ENCODE data around the gene GPR119. TPM values are rescaled to one million over a fixed set of nuclear protein-coding genes. Genes with fewer than 3 reads are reported as not detected.
"Not testable (repeated sequence)": the region's sequence is repeated elsewhere in the genome, so short reads cannot be mapped to it uniquely, and the experiment has no call there.

The GPR119 gene
- polyA plus RNA-seq (2014; cell fraction: cytosol; rRNA removed): 0.99 TPM in 1 of 2 replicates, not detected in the other
- polyA plus RNA-seq (2014; cell fraction: nucleus; rRNA removed): not detected in 2 replicates

DNA sequence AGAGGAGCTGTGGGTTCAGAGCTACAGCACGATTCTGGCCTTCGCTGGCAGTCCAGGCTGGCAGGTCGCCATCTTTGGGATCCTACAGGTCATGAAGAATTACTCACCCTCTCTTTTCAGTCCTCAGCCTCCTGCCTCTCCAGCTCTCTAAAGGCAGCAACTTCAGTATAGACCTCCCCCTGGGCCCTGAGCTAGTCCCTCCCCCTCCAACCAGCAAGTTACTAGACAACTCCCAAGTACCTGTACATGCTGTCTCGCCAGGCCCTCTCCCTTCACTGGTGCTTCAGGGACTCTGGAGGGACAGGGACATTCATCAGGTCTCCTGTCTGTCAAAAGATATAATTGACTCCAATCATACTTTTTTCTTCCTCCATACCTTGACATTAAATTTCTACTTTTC lies at the start of gene GPR119:
Gene GPR119, minus strand, starts transcription at position 155 of the 400 bp plus-strand sequence. CDS start 227 bp downstream, outside the sequence.
- DNase-seq (ENCODE audit: low spot score): no peak

DNA sequence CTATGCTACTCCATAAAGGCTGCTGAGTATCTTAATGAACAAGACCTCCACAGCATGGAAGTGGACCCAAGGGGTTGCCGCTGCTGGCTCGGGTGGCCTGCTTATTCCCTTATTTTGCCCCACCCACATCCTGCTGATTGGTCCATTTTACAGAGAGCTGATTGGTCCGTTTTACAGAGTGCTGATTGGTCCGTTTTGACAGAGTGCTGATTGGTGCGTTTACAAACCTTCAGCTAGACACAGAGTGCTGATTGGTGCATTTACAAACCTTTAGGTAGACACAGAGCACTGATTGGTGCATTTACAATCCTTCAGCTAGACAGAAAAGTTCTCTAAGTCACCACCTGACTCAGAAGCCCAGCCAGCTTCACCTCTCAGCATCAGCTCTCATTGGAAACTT lies 43.8 kb upstream of the GPR119 start:
- DNase-seq (ENCODE audit: low spot score): not testable (repeated sequence)

DNA sequence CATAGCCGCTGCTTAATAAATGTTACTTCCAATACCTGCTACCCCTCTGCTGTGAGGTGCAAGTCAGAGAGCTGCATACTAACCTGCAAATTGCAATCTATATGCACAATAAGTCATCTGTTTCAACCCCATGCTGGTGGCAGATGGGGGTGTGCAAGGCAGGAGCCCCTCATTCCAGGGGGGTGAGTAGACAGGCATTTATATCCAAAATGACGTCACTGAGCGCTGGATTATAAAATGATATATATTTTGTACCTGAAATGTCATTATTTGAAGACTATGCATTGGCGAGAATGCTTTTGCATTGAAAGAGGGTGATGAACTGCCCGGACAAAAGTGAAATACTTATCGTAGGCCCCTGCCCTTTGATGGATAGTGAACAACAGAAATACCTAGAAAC lies 41.1 kb upstream of the GPR119 start:
- DNase-seq (ENCODE audit: low spot score): no peak

DNA sequence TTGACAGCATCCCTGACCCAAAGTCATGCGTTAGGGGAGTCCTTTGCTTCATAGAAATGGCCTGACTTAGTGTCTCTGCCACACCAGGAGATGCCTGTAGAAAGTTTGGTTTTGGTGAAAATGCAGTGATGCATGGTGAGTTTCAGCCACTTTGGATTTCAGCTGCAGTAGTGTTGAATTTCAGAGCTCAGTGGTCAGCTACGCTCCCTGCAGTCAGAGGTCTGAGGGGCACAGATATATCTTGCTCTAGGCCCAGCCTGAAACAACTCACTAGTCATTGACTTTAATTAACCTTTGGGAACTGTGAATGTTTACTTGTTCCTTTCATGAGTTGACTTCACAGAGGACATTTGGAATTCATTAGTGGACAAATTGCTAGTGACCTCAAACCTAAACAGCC lies 33.8 kb upstream of the GPR119 start:
- no peak for DNase-seq (ENCODE audit: low spot score)

DNA sequence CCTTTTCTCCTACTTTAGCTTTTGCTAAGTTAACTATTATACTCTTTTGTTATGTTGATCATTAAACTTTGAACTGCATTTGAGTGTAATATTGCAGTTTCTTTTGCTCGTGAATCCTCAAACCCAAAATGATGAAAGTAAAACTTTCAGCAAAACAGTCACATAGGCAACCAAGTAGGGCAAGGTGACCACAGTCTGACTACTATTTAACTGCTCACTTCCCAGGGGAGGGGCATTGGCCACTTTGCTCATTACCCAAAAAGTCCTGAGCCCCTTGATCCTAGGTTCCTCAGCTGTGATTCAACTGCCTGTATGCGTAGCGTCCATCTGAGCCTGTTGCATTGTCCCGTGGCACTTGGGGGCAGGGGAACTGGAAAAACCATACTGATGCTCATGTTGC lies 33.3 kb upstream of the GPR119 start:
- DNase-seq (ENCODE audit: low spot score): no peak

DNA sequence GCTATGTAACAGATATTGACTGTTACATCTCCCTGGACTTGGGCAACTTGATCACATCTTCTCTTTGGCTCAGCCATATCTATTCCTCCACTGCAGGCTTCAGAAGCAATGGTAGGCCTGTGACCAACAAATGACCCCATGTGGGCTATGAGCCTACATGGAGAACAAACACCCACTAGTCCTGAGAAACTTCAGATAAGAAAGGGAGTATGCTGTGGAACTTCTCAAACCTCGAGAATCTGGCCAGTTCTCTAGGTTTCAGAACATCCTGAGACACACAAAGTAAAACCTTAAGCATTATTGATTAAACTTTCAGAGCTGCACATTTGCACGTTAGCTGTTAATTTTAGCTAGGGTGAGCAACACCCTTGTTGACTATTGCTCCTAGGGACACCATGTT lies 32.6 kb upstream of the GPR119 start:
- no peak for DNase-seq (ENCODE audit: low spot score)

DNA sequence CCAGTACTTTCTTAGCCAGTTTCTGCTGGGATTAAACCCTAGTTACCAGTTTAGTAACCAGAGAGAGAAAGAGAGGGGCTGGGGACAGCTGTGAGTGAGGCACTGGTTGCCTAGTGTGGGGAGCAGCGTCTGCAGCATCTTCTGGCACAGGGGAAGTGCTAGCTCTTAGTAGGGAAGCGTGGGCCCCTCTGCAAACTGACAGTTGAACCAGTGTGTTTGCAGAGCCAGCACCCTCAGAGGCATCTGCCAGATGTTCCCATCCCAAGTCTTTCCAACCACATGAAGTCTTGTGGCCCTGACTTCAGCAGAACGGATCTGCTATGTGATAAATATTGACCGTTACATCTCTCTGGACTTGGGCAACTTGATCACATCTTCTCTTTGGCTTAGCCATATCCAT lies 31.3 kb upstream of the GPR119 start:
- no peak for DNase-seq (ENCODE audit: low spot score)

DNA sequence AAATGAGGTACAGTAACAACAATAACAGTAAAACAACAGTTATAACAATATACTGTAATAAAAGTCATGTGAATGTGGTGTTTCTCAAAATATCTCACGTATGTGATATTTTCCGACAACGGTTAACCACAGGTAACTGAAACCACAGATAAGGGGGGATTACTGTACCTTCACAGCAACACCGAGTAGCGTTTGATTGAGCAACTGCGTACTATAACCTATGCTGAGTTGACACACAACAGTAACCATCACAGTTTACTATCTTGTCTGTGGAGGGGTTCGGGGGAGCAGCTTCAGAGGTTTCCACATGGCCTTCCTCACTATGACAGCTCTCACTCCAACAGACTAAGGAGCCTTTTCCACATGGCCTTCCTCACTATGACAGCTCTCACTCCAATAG lies 29.7 kb upstream of the GPR119 start:
- no peak for DNase-seq (ENCODE audit: low spot score)

DNA sequence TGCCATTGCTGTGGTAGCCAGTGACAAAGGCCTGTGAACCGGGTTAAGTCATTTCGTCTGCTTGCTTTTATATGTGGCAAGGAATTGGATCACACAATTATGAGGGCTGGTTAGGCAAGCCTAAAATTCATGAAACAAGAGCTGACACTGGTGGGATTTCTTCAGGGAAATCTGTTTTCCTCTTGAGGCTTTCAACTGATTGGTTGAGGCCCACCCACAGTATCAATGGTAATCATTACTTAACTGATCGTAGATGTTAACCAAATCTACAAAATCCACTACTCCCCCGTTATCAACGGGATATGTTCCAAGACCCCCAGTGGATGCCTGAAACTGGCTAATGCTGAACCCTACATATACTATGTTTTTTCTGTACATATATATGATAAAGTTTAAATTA lies 29.3 kb upstream of the GPR119 start:
- no peak for DNase-seq (ENCODE audit: low spot score)

DNA sequence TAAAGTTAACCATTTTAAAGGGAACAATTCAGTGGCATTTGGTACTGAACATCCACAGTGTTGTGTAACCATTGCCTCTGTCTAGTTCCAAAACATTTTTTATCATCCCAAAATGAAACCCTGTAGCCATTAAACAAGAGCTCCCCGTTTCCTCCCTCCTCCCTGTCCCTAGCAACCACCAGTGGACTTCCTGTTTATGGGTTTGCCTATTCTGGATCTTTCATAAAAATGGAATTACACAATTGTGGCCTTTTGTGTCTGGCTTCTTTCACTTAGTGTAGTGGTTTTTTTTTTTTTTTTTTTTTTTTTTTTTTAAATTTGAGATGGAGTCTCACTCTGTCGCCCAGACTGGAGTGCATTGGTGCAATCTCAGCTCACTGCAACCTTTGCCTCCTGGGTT lies 27.9 kb upstream of the GPR119 start:
- DNase-seq (ENCODE audit: low spot score): no peak

DNA sequence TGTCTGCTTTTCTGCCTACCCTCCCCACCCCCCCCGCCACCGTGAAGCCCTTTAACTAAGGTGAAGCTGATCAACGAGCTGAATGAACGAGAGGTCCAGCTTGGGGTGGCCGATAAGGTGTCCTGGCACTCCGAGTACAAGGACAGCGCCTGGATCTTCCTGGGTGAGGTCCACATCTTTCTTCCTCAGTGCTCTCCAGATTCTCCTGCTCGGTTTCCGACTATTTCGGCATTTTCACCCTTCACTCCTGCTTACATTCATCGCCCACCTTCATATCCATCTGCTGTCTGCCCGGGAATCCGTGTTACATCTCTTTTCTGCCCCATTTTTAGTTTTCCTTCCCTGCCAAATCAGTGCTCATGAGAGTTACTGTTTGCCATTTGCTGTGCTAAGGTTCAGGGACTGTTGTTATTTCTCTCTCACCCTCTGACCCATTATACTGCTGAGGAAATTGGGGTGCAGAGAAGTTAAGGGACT lies 16.8 kb upstream of the GPR119 start:
- DNase-seq (ENCODE audit: low spot score): no peak

DNA sequence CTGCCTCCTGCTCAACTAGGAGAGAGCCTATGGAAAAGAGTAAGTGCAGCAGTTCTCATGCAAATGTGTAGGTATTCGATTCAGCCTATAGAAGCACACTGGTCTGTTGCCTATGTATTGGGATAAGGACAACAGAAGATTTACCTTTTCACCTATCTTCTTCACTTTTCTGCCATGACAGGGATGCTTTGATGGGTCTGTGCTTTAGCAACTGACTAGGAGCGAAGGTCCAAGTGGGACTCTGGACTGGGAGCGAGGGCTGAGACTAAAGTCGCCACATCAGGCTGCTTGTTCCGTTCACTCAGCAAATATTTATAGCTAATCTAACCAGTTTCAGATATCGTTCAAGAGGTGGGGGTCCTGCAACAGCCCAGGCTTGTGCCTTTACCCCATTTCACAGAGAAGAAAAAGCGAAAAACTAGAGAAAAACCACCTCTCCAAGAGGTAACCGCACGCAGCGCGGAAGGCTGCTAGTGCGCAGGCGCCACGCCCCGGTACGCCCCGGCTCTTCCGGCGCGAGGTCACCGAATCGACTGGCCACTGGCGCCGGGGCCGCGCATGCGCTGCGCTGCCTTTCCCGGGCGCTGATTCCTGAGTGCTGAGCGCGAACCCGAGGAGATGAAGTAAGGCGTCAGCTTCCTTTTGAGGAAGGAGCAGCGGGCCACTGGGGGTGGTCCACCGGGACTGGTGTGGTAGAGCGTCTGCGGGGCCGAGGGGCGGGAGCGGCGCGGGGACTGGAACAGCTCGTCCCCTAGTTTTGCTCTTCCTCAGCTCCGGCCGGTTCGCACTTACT lies 16.1 kb upstream of the GPR119 start, which contains the start of gene RBMX2:
Gene RBMX2, plus strand, starts transcription at position 573 of the 793 bp plus-strand sequence. Its CDS starts 46 bp downstream, at position 619.
- DNase-seq (ENCODE audit: low spot score): peak; percentile 74

DNA sequence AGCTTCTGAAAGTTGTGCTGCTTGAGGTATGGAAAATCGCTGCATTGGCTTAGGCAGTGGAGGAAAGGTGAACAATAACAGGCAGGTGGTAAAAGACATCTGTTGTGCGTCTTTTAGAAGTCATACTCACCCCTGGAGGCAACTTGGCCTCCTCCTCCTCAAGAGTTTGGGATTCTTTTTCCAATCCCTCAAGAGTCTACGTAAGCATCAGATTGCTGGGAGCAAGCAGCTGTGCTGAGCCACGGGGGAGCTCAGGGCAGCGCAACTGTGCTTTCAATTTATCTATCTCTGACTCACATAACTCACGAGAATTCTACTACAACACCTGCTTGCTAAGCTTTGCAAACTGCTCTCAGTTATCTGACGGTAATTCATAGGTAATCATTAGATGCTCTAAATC lies 9.9 kb upstream of the GPR119 start:
- DNase-seq (ENCODE audit: low spot score): no peak

DNA sequence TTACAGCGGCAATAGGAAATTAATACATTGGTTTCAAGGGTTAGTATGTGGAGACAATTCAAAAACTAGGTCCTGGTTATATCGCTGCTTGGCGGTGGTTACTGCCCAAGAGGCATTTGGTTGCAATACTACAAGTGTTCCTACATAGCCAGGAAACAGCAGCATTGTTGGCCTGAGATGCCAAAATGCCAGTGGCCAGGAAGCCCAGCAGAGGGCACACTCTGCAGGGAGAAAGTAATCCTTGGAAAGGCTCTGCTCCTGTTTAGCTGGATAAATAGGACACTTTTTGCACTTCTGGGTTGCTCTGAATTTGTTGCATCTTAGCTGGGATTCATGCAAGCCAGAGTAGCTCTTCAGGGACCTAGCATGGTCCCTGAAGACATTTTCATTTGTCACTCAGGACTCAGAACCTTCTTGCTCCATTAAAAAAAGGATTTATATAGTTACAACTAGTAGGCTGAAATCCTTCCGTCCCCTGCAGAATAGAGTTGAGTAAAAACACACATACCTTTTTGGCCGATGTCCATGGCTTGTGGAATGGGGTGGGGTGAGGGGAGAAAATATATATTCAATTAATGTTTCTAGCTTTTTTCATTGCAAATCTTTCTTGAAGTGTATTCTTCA lies 8.1 kb upstream of the GPR119 start:
- DNase-seq (ENCODE audit: low spot score): peak; percentile 53

DNA sequence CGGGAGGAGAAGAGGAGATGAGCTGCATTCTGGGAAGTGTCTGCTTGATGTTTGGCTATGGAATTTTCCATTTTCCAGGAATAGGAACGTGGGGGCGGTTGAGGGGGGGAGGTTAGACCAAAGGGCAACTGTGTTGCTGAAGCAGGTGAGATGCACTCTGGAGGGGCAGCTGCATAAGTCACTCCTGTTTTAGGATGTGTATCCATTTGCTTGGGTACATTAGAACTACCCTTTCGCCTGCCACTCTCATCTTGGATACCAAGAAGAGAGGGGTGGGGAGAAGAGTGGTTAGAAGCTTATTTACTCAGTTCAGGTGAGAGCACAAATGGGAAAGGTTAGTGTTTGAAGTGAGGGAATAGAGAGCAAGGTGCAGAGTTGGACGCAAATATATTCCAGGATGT lies 934 bp upstream of the GPR119 start:
- no peak for DNase-seq (ENCODE audit: low spot score)

DNA sequence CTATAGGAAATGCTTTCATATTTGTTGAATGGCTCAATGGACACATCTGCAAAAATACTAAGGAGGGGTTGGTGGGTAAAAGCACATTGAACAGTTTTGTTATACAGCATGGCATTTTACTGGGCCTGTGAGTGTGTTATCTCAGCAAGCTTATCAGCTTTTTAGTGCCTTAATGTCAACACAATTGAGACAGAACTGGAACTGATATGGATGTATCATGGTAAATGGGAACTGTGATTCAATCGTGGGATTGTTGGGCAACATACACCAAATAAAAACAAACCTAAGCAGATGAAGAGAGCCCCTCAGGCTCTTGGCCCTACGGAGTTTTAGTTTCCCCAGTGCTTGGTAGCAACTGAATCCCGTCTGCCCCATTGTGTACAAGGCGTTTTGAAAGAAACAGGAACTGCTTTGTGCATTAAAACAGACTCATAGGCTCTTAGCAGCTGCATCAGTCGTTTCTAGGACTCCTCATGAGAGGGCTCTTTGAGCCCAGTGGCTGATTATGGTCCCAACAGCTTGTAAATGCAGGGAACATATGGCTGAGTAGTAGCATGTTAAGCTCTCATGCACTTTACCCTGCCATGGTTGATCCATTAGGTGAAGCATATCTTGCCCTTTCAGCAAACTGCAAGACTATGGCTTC lies 7.3 kb downstream of the GPR119 start:
- no peak for DNase-seq (ENCODE audit: low spot score)

DNA sequence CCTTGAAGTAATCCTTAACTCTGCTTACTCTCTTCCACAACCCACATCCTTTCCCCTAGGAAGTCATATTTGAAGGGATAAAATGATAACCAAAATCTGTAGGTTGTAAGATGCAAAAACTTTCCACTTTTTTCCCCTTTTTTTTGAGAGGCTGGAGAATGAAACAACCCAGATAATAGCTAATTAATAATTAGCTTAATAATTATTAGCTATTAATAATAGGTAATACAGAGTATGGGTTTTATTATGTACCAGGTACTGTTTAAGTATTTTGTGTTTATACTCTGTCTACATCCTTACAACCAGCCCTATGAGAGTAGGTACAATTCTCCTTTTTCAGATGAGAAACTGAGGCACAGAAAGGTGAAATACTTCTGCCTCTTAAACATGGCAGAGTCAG lies 9.4 kb downstream of the GPR119 start:
- no peak for DNase-seq (ENCODE audit: low spot score)

DNA sequence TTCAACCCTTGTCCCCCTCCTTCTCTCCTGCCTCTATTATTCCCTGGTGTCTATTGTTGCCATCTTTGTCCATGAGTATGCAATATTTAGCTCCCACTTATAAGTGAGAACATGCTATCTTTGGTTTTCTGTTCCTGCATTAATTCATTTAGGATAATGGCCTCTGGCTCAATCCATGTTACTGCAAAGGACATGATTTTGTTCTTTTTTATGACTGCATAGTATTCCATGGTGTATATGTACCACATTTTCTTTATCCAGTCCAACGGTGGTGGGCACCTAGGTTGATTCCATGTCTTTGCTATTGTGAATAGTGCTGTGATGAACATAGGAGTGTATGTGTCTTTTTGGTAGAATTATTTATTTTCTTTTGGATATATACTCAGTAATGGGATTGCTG lies 33.4 kb downstream of the GPR119 start:
- DNase-seq (ENCODE audit: low spot score): not testable (repeated sequence)

DNA sequence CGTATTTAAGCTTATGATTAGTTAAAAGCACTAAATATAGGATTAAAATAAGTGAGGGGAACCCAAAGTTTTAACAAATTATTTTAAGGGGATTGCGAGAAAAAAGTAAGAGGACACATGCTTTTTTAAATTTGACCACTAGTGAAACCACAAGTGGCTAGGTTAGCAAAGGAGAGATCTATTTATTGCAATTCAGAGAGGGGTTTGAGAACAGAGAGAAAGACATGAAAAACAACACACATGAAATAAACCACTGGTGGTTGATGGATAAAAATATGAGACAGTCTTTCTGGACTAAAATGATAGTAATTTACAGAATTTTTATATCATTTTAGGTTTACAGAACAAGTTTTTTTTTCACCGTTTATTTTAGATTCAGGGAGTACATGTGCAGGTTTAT lies 33.9 kb downstream of the GPR119 start:
- DNase-seq (ENCODE audit: low spot score): no peak

DNA sequence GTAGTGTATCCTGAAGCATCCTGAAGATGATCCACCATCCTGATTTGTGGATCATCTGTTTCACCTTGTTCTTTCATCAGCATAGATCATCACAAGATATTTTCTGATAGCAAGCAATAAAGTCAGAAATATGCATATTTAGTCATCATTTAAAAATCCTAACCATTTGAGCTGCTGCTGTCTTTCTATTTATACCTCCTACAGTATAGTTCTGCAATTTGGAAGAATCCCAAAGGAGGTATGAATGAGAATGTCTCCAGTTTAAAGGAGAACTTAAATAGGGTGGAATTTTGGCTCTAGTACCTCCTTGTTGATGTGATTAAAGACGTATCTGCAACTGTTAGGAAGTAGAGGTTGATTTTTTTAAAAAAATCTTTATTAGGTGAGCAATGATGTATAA lies 38.2 kb downstream of the GPR119 start:
- DNase-seq (ENCODE audit: low spot score): no peak

DNA sequence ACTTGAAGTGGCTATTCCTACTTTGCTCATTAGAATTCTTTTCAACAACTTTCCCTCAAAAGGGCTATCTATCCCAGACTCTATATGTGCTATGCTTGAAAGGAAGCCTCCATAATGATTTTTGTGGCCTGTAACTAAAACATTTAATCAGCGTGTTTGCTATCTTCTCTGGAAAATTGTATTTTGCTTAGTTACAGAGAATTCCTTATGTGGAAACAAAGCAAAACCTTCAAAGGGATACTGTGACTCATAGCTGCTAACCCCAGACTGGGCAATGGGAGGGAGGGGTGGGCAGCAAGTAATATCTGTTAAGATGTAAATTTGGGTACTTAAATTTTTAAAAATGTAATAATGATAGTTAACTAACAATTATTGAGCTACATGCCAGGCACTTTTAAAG lies 42.1 kb downstream of the GPR119 start:
- no peak for DNase-seq (ENCODE audit: low spot score)

DNA sequence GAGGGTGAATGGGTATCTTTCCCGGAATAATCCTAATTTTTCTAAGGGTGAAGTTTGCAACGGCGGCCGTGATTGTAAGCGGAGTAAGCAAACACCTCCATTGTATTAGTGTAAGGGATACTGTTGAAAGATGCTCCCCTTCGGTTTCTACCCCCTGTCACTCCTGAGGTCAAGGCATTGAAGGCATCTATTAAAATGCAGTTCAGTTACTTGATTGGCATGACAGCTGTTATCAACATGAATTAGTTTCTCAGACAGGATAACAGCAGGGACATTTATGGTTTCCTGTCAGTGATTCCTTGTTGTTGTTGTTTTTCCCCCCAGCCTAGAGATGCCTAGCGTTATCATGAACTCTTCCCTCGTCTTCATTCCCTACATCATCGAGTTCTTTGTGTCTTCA lies 45.2 kb downstream of the GPR119 start:
- DNase-seq (ENCODE audit: low spot score): no peak
